Prostate gland (tissue), 2 donors: Measurements from ENCODE around the gene CD58.
"Not testable (repeated sequence)": the region's sequence is repeated elsewhere in the genome, so short reads cannot be mapped to it uniquely, and the experiment has no call there.

Source experiments
- CTCF ChIP-seq, 4 experiments: fragments of 200-600 bp in 2 of 4; fragments of 450-650 bp in 2 of 4; sonication (generic) in 2 of 4; IDR thresholded peaks; 1 replicate in 3 of 4; 2 replicates in 1 of 4; pipeline ENCODE4 v1.5.1; 2016 to 2019; ENCODE audit warnings: antibody characterized with exemption in 4 of 4, mild to moderate bottlenecking in 2 of 4, moderate library complexity in 2 of 4
- POLR2A ChIP-seq: fragments of 450-650 bp; IDR thresholded peaks from one replicate; pipeline ENCODE4 v1.6.1; 2016; ENCODE audit warnings: antibody characterized with exemption, mild to moderate bottlenecking
- POLR2AphosphoS5 ChIP-seq: sonication (generic); formaldehyde crosslinking; IDR thresholded peaks from one replicate; pipeline ENCODE4 v1.6.1; 2017; ENCODE audit warnings: antibody characterized with exemption

GRCh38 chr1:116589101-116589735, 18.4 kb upstream of the CD58 start:
- not testable (repeated sequence) for TF ChIP-seq CTCF (IDR thresholded peaks at IDR 0.05); POLR2AphosphoS5; POLR2A
